B cell (primary cell): ENCODE results near the gene MCCD1. TPM values are rescaled to one million over a fixed set of nuclear protein-coding genes. Genes with fewer than 3 reads are reported as not detected.

Experiments used
- ATAC-seq: fragments of 200-7000 bp; cut with Tn5 transposase; one replicate; pipeline ENCODE4 v1.10.0; 2021; ENCODE audit warnings: low read depth, mild to moderate bottlenecking, moderate number of reproducible peaks, moderate library complexity
- CTCF ChIA-PET: fragments of 350-600 bp; sonication (Branson Sonifier 250); formaldehyde crosslinking; loops from one replicate; lab custom pipeline; 2021; ENCODE audit warnings: antibody characterized with exemption, inconsistent platforms; lab: Charles Lee
- POLR2A ChIA-PET: fragments of 350-600 bp; sonication (Branson Sonifier 250); formaldehyde crosslinking; loops from one replicate; lab custom pipeline; 2021; ENCODE audit warnings: antibody characterized with exemption; lab: Charles Lee
- DNase-seq: peaks from one replicate; pipeline ENCODE4 v3.0.0; 2013
- H2AFZ ChIP-seq: 2 replicates; pipeline ENCODE4 v1.6.1; 2012; ENCODE audit warnings: mild to moderate bottlenecking, low read depth, low read length; ENCODE audit not compliant: insufficient read depth, poor library complexity, severe bottlenecking
- H3K27ac ChIP-seq, 2 donors: 1 replicate in 1 of 2; 2 replicates in 1 of 2; pipeline ENCODE4 v1.5.1; 2012 to 2013; ENCODE audit warnings: low read length in 2 of 2, mild to moderate bottlenecking in 2 of 2, moderate library complexity in 1 of 2
- H3K27me3 ChIP-seq, 4 experiments: fragments of 200-600 bp in 1 of 4; sonication (generic) in 1 of 4; replicated peaks in 1 of 4; 1 replicate in 2 of 4; 2 replicates in 2 of 4; pipeline versions ENCODE4 v1.6.1 to v1.7.0; 2013 to 2016; ENCODE audit warnings: low read length in 3 of 4, mild to moderate bottlenecking in 2 of 4, mixed read lengths in 1 of 4, moderate library complexity in 1 of 4; ENCODE audit not compliant: insufficient read depth in 4 of 4, control insufficient read depth in 3 of 4; ENCODE audit errors: control extremely low read depth in 1 of 4
- H3K36me3 ChIP-seq, 2 experiments: replicated peaks in 1 of 2; 1 replicate in 1 of 2; 2 replicates in 1 of 2; pipeline versions ENCODE4 v1.6.1 to v1.7.1; 2013; ENCODE audit warnings: low read length in 1 of 2; ENCODE audit not compliant: insufficient read depth in 2 of 2, control insufficient read depth in 1 of 2; ENCODE audit errors: control extremely low read depth in 1 of 2, extremely low read depth in 1 of 2
- H3K4me1 ChIP-seq, 2 donors: fragments of 200-600 bp in 1 of 2; sonication (generic) in 1 of 2; 1 replicate in 1 of 2; 2 replicates in 1 of 2; pipeline versions ENCODE4 v1.5.1 to v1.6.1; 2013 to 2017; ENCODE audit warnings: low read length in 2 of 2; ENCODE audit not compliant: control insufficient read depth in 2 of 2, insufficient read depth in 2 of 2
- H3K4me2 ChIP-seq: replicated peaks from 2 replicates; pipeline ENCODE3; 2012; ENCODE audit warnings: mild to moderate bottlenecking, low read depth, low read length; ENCODE audit not compliant: poor library complexity, severe bottlenecking
- H3K4me3 ChIP-seq, 5 experiments: fragments of 200-600 bp in 1 of 5; sonication (generic) in 1 of 5; 1 replicate in 3 of 5; 2 replicates in 2 of 5; pipeline versions ENCODE4 v1.5.1 to v1.7.0; 2011 to 2016; ENCODE audit warnings: low read length in 4 of 5, mild to moderate bottlenecking in 4 of 5, low read depth in 2 of 5, control low read depth in 1 of 5, moderate library complexity in 1 of 5; ENCODE audit not compliant: insufficient read depth in 1 of 5; ENCODE audit errors: control extremely low read depth in 1 of 5, extremely low read depth in 1 of 5
- H3K79me2 ChIP-seq: fragments of 200-600 bp; sonication (generic); one replicate; pipeline ENCODE4 v1.6.0; 2016; ENCODE audit warnings: low read length; ENCODE audit not compliant: control insufficient read depth, insufficient read depth
- H3K9ac ChIP-seq: fragments of 200-600 bp; sonication (generic); 2 replicates; pipeline ENCODE4 v1.6.1; 2017; ENCODE audit warnings: mild to moderate bottlenecking, low read length, moderate library complexity
- H3K9me3 ChIP-seq, 3 donors: one replicate each; pipeline versions ENCODE4 v1.6.1 to v1.7.1; 2013; ENCODE audit warnings: low read length in 2 of 3; ENCODE audit not compliant: control insufficient read depth in 2 of 3, insufficient read depth in 1 of 3; ENCODE audit errors: control extremely low read depth in 1 of 3
- H4K20me1 ChIP-seq: 2 replicates; pipeline ENCODE4 v1.6.0; 2012; ENCODE audit warnings: mild to moderate bottlenecking, low read length; ENCODE audit not compliant: insufficient read depth, control insufficient read depth, poor library complexity, severe bottlenecking
- H3K27ac Mint-ChIP-seq: one replicate; pipeline ENCODE4 v1.8.0; 2021; ENCODE audit warnings: mixed read lengths
- H3K27me3 Mint-ChIP-seq: one replicate; pipeline ENCODE4 v1.8.0; 2021; ENCODE audit warnings: mixed read lengths
- H3K4me1 Mint-ChIP-seq: one replicate; pipeline ENCODE4 v1.8.0; 2021; ENCODE audit warnings: mixed read lengths
- H3K4me3 Mint-ChIP-seq: one replicate; pipeline ENCODE4 v1.8.0; 2021; ENCODE audit warnings: mixed read lengths
- H3K9me3 Mint-ChIP-seq: one replicate; pipeline ENCODE4 v1.8.0; 2022; ENCODE audit warnings: mixed read lengths; ENCODE audit not compliant: insufficient read depth
- EZH2 ChIP-seq: IDR thresholded peaks from 2 replicates; pipeline ENCODE4 v1.6.1; 2012; ENCODE audit warnings: borderline replicate concordance, low read depth, mild to moderate bottlenecking, moderate library complexity, low read length; ENCODE audit not compliant: insufficient read depth, poor library complexity, severe bottlenecking
- WGBS: methylation state at CpG from one replicate; pipeline ENCODE4 v1.1.5; 2013; ENCODE audit warnings: missing lambda C conversion rate; ENCODE audit not compliant: insufficient coverage; 5-methylcytosine and 5-hydroxymethylcytosine counted together
- intact Hi-C: fragments of 100-400 bp; cut with micrococcal nuclease; formaldehyde crosslinking; loops from one replicate; pipeline ENCODE4 v1.10.0; 2022
- polyA plus RNA-seq: library from polyadenylated mRNA; depleted of rRNA; stranded (reverse); fragments of >200 nt; gene quantifications from 2 replicates; pipeline ENCODE4 v1.2.3, GENCODE V29; 2012
- total RNA-seq, 2 donors: library from RNA; stranded (reverse); fragments of 120-200 nt in 1 of 2; gene quantifications; 1 replicate in 1 of 2; 2 replicates in 1 of 2; pipeline versions ENCODE4 v1.2.3 to v1.2.4, GENCODE V29; 2013 to 2022
- TF ChIP-seq, protein P1 (sequence below): fragments of 200-600 bp; IDR thresholded peaks from one replicate; pipeline ENCODE4 v1.8.0; 2022; ENCODE audit warnings: antibody characterized with exemption, mild to moderate bottlenecking

Gene MCCD1
- total and polyA plus RNA-seq, 2 donors (not counting 1 experiment from before 2014, with no cell fraction given): not detected

DNA sequence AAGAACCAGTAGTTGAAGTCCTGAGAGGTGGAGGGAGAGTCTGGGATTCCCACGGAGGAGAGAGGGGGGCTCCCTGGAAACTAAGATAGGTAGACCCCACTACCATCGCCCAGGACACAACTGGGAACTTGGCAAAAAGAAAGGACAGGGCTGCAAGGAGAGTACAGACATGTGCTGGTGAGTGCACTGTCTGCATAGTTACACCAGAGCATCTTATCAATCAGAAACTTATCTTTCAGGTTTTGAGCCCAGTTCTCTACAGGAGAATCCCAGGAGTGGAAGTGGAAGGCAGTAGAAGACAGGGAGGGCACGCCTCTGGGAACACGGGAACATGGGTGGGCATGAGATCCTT is 30.8 kb downstream of the MCCD1 start:
- no peak for TF ChIP-seq EZH2
- TF ChIP-seq, protein P1, sequence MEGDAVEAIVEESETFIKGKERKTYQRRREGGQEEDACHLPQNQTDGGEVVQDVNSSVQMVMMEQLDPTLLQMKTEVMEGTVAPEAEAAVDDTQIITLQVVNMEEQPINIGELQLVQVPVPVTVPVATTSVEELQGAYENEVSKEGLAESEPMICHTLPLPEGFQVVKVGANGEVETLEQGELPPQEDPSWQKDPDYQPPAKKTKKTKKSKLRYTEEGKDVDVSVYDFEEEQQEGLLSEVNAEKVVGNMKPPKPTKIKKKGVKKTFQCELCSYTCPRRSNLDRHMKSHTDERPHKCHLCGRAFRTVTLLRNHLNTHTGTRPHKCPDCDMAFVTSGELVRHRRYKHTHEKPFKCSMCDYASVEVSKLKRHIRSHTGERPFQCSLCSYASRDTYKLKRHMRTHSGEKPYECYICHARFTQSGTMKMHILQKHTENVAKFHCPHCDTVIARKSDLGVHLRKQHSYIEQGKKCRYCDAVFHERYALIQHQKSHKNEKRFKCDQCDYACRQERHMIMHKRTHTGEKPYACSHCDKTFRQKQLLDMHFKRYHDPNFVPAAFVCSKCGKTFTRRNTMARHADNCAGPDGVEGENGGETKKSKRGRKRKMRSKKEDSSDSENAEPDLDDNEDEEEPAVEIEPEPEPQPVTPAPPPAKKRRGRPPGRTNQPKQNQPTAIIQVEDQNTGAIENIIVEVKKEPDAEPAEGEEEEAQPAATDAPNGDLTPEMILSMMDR: peak; percentile 7
- H3K27ac Mint-ChIP-seq: peak overlapping the region; percentile 94
- peak overlapping the region; percentile 54 for H3K9ac ChIP-seq
- no peaks in the 10 kb centered on the region for H3K27me3 ChIP-seq
- H4K20me1 ChIP-seq: peaks cover 20% of the 10 kb centered on the region
- ATAC-seq (peak; percentile 3), DNase-seq (no peak)
- H3K9me3 ChIP-seq: no peaks in the 10 kb centered on the region
- H3K36me3 ChIP-seq: peaks cover 0 to 3% of the 10 kb centered on the region in 2 experiments
- intact Hi-C loops: loop anchor here (2.0 kb wide), 1 partner anchor 21 kb away; no protein-coding TSS in a partner anchor
- peak overlapping the region; percentile 92 for H3K4me3 Mint-ChIP-seq
- H3K4me2 ChIP-seq: peak overlapping the region; percentile 92
- no peak overlapping the region for H2AFZ ChIP-seq
- ChIA-PET CTCF (interaction anchor here (1.3 to 29.4 kb wide), 4 partner anchors 9 to 31 kb away, joined by 4 to 2241 read pairs (median 28); partner anchors contain the start of genes DDX39B, LST1, LTB and NCR3), POLR2A (interaction anchor here (0.5 to 42.6 kb wide), 7 partner anchors 8 to 231 kb away, joined by 3 to 1450 read pairs (median 4); partner anchors contain the start of genes DDX39B, LST1, LTA and LTB)
- peak overlapping the region; percentile 4 to 61 (median 45) for H3K4me3 ChIP-seq
- H3K4me1 ChIP-seq: peaks cover 80 to 81% of the 10 kb centered on the region in 2 donors
- H3K27ac ChIP-seq: peak overlapping the region; percentile 80 to 87
- H3K27me3 Mint-ChIP-seq: no peaks in the 10 kb centered on the region
- 18% methylated on average over 2 of the region's 4 CpGs for WGBS
- peaks cover 68% of the 10 kb centered on the region for H3K79me2 ChIP-seq
- H3K4me1 Mint-ChIP-seq: peaks cover 81% of the 10 kb centered on the region
- H3K9me3 Mint-ChIP-seq: no peaks in the 10 kb centered on the region
